GM21576 (cell line): ENCODE measurements around the gene PRKACA.
"Not testable (repeated sequence)": the region's sequence is repeated elsewhere in the genome, so short reads cannot be mapped to it uniquely, and the experiment has no call there.

Experiments used
- ATAC-seq: cut with Tn5 transposase; IDR thresholded peaks from one replicate; pipeline ENCODE4 v1.9.1; 2021; ENCODE audit warnings: mild to moderate bottlenecking, moderate library complexity; ENCODE audit not compliant: unreplicated experiment

The PRKACA gene

DNA sequence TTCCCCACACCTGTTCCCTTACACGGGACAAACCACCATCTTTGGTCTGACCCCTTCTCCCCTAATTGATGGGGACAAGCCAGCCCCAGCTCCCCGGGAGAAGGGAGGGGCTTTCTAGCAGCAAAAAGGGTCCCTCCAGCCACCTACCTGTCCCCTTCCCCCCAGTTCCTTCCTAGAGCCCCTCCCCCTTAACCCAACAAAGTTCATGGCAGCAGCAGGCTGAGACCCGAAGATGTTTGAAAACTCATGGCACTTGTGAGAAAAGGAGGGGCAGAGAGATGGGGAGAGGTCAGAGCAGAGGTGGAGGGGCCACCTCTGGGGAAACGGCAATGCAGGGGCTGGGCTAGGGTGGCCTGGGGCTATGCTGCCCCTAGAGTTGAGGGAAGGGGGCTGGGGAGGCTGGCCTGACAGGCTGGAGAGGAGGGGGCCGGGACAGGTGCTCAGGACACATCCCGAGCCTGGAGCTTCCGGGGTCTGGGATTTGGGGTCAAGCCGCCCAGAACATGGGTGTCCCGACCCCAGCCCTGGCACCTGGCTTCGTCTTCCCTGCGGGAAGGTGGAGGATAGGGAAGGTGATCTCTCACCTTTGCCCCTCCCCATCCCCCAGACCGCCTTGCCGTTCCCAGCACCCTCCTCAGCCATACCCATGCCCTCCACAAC, 31.3 kb upstream of the PRKACA start:
- ATAC-seq: no peak

DNA sequence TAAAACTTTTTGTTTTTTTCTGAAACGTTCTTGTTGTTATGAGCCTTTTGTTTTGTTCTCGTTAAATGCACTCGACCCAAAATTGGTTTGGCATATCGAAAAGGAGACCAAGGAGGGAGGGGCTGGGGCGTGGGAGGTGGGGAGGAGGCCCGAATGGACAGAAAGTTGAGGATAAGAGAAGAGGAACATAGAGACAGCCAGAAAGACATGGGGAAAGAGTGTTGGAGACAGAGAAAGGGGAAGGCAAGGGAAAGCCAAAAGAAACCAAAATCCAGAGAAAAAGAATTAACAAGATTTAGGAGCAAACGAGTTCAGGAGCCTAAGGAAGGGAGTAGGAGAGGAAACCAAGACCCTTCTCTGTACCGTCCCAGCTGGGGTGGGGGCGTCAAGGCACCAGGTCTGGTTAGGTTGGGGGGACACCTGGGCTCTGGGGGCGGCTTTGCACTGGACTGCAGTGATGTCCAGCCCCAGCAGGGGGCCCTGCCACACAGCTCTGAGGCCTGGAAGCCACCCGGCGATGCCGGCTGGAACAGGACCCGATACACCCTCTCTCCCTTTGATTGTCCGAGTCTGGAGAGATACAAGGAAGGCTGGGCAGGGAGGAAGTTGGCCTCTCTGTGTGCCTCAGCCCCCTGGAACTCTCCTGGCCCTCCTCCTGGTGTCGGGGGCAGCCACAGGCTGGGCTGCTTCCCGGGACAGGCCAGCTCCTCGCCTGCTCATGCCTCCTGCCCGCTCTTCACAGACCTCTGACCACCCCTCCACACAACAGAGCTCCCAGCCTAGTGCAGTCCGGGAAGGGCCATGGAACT, 30.4 kb upstream of the PRKACA start:
- ATAC-seq: no peak

DNA sequence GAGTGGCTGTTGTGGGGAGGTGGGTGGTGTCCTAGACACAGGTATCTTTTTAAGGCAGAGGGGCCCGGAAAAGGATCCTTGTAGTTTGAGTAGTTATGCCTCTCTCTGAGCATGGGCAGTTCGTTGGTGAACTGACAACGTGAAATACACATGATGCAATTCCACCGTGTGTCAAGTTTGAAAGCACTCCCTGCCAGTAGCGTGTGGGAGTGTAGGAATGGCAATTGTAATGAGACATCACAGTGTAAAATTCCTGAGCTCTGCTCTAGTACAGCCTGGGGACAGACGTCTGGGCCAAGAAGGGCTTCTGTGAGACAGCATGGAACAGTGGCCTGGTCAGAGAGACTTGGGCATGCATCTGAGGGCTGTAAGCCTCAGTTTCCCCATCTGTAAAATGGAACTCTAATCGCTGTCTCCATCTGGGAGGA, 29.2 kb upstream of the PRKACA start:
- ATAC-seq: no peak

DNA sequence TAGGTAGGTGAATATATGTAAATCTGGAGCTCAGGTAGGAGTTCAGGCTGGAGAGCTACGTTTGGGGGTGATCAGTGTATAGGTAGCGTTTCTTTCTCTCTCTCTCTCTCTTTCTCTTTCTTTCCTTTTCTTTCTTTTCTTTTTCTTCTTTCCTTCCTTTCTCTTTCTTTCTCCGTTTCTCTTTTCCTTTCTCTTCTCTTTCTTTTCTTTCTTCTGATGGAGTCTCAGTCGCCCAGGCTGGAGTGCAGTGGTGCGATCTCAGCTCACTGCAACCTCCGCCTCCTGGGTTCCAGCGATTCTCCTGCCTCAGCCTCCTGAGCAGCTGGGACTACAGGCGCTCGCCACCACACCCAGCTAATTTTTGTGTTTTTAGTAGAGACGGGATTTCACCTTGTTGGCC, 28.6 kb upstream of the PRKACA start:
- ATAC-seq: not testable (repeated sequence)

DNA sequence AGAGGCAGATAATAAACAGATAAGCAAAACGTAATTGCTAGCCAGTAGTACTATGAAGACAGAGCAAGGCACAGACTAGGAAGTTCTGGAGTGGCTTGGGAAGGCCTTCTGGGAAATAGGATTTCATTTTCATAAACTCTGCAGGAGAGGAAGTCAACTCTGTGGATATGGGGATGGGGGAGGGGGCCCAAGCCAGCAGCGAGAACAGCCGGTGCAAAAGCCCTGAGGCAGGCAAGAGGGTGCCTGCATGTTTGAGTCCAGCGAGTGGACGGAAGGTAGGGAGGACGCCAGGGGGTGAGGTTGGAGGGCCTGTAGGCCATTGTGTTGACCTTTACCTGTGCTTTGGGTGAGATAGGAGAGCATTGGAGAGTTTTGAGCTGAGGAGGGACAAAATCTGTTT, 27.8 kb upstream of the PRKACA start:
- ATAC-seq: no peak

DNA sequence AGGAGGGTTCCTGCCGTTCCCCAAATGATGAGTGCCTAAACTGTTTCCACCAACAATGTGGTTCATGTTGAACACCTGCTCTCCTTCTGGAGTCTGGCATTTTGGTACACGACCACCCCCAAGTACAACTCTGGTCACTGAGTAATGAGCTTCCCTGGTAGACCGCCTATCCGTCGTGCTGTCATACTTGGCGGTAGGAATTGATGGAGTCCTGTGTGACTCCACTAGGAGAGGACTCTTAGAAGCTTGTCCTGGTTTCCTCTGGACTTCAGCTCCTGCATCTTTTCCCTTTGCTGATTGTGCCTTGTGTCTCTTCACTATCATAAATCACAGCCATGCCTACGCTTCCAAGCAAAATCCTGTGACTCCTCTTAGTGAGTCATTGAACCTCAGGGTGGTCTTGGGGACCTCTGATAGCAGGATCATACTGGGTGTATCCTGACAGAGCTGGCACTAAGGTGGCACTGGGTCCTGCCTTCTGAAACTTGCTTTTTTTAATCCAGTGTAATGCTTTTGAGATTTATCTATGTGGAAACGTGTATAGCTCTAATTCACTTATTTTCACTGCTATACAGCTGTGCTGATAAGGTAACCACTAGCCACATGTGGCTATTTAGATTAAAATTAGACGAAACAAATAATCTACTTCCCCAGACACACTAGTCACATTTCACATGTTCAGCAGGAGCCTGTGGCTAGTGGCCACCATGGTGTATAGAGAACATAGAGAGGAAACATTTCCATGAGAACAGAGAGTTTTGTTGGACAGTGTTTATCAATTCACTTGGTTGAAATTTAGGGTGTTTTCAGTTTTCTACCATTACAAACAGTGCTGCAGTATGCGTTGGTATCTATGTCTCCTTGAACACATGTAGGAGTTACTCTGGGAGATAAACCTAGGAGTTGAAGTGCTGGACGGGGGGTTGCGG, 25.0 kb upstream of the PRKACA start:
- ATAC-seq: no peak

DNA sequence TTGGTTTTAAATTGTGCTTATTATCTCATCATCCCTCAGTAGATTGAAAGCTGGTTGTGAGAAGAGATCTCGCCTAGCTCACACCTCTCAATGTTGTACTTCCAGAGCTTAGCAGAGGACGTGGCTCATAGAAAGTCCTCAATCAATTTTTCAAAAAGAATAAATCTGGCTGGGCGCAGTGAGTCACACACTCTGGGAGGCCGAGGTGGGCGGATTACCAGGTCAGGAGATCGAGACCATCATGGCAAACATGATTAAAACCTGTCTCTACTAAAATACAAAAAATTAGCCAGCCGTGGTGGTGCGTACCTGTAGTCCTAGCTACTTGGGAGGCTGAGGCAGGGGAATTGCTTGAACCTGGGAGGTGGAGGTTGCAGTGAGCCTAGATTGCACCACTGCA, 23.5 kb upstream of the PRKACA start:
- ATAC-seq: no peak

DNA sequence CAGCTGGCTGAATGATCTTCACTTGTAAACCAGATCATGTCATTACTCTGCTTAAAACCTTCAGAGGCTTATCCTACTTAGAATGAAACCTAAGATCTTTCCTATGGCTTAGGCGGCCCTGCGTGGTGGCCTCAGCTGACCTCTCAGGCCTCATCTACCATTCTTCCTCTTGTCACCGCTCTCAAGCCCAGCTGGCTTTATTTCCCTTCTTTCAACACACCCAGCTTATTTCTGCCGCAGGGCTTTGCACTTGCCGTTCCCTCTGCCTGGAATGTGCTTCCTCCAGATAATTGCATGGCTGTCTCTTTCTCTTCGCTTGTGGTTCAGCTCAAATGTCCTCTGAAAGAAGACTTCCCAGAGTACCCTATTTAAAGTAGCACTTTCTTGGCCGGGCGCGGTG, 22.4 kb upstream of the PRKACA start:
- ATAC-seq: no peak

DNA sequence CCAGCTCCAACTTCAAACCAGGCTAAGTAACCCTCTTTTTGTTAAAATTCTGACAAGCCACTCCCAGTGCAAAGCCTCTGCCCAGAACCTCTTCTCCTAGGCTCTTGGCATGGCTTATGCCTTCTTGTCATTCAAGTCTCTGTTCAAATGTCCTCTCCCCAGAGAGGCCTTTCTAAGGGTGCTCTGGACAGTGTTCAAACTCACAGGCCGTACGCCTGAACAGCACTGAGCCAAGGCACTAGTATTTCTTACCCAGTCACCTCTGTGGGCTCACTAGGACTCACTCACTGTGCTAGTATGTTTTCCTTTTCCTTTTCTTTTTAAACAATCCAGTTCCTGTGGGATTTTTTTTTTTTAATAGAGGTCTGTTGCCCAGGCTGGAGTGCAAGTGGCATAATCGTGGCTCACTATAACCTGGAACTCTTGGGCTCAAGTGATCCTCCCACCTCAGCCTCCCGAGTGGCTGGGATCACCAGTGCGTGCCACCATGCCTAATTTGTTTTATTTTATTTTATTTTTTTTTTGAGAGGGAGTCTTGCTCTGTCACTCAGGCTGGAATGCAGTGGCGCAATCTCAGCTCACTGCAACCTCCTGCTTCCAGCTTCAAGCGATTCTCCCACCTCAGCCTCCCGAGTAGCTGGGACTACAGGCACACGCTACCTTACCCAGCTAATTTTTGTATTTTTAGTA, 21.2 kb upstream of the PRKACA start:
- no peak for ATAC-seq

DNA sequence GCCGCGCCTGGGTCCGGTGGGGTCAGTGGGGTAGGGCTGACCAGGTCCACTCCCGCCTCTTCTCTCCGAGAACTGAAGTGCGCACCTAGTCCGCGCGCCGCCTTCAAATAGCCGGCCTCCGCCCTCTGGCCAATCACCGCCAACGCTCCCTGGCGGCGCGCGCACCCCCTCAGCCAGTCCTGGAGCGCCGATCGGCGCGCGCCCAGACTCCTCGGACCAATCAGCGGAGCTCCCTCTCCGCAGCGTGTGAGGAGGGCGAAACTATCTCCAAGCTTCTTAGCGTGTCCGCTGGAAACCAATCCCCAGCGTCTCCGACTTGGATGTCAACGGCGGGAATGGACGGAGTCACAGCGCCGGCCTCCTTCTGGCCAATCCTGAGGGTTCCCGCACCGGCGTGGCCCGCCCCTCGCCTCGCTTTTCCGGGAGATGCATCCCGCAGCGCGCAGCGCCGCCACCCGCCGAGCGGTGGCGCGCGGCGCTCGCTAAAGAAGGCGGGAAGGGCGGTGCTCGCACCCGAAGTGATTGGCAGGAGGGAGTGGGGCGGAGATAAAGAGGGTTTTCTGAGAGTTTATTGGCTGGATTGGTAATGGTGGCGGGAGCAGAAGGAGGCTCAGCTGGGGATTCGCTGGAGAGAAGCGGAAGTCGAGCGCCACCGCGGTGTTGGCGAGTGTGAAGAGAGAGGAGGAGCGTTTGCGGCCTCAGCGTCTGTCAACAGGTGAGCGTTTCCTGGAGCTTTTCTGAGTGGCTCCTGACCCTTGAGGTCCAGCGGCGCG, 19.1 kb upstream of the PRKACA start, which contains the start of gene ASF1B:
Gene ASF1B, minus strand, starts transcription at position 81 of the 773 bp plus-strand sequence. CDS start 133 bp downstream, outside the sequence.
- peak; percentile 70 for ATAC-seq

DNA sequence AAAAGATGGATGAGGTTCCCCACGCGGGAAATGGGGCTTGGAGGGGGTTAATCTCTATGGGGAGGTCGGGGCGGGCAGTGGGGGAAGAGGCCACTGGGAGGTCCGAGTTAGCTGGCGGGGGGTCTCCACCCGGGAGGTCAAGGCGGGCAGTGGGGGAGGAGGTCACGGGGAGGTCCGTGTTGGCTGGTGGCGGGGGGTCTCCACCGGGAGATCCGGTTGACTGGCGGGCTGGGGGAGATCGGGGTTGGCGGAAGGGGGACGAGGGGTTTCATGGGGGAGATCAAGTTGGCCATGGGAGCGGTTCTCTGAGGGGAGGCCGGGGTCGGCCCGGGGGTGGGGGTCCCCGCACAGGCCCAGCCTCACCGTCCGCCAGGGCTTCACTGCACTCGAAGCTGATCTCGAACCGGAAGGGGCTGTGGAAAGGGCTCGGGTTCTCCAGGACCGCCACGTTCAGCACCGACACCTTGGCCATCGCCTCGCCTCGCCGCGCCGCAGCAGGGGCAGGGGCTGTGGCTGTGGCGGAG, 18.5 kb upstream of the PRKACA start:
- ATAC-seq: no peak

DNA sequence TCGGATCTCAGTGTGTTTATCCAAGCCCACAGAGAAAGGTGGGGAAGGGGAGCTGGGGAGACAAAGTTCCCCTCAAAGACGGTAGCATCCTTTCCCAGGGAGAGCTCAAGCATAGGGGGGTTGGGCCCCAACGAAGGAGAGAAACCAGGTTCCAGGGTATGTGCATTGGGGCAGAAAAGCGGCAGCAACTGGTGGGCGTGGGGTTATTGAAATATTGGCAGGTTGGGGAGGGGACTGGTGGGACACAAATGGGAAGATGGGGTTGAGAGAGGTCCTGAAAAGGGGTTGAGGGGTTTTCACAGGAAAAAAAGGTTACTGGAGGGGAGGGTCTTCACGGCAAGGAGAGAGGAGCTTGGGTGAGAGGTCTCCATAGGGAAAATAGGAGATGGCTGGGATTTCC, 17.8 kb upstream of the PRKACA start:
- no peak for ATAC-seq

DNA sequence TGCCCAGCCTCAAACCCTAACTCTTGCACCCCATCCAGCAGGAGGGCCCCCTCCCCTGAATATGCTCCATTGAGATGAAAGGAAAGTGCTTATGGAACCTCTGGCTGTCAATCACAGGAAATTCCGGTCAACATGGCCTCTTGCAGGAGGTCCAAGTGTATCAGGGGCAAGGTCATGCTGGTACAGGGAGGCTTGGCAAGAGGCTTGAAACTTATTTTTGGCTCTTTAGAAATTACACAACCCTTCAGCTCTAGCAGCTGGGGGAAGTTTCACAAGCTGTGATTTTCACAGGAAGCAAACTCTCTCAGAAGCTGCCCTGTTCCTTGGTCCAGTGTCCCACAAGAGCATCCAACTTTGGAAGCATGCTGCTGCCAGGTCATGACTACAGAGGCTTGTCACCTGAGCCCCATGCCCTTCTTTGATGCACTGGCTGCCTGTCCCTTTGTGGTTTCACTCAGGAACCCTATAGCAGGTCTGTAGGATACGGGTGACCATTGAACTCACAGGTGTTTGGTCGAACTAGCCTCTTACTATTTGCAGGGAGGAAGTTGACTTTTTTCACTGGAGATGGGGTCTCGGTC, 10.5 kb upstream of the PRKACA start:
- ATAC-seq: no peak

DNA sequence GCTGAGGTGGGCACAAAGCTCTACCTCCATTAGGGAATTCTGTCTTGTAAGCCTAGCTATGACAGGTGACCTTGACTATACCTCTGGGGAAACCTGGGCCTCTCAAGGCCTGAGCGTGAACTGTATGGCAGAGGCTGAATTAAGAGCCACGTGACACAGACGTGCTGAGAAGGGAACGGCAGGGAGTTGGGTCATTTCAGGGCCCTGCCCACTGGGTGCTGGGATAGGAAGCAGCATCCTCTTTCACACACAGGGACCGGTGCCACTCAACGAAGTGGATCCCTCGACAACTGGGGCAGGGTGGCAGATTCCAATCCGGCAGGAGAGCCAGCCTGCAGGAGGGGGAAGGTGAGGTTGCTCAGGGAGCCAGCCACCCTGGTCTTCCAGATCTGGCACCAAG, 9.6 kb upstream of the PRKACA start:
- ATAC-seq: no peak

DNA sequence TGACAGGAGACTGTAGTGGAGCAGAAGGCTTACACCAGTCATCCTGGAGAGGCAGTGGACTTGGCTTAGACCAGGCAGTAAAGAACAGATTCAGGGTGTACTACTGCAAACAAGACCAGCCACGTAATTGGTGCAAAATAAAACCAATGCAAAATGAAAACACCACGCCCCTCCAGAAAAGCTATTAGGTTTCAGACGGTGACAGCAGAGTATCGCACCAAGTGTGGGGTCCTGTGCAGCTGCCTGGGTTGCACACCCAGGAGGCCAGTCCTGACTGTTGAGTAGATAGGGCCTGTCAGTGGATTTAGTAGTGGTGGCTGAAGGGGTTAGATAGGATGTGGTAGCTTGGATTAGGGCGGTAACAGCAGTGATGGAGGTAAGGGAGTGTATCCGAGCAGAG, 5.4 kb upstream of the PRKACA start:
- no peak for ATAC-seq

DNA sequence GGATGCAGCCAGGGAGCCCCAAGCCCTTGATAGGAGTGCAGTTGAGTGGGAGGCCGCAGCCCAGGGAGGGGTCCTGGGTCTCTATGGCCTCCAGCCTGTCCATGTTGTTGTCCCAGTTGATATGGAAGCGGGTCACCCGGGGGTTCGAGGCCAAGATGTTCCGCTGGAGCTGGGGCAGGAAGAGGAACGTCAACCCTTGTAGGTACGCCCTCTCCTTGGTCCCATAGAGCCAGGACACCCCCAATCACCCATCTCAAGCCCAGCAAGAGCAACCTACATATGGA, 2.9 kb upstream of the PRKACA start:
- no peak for ATAC-seq

DNA sequence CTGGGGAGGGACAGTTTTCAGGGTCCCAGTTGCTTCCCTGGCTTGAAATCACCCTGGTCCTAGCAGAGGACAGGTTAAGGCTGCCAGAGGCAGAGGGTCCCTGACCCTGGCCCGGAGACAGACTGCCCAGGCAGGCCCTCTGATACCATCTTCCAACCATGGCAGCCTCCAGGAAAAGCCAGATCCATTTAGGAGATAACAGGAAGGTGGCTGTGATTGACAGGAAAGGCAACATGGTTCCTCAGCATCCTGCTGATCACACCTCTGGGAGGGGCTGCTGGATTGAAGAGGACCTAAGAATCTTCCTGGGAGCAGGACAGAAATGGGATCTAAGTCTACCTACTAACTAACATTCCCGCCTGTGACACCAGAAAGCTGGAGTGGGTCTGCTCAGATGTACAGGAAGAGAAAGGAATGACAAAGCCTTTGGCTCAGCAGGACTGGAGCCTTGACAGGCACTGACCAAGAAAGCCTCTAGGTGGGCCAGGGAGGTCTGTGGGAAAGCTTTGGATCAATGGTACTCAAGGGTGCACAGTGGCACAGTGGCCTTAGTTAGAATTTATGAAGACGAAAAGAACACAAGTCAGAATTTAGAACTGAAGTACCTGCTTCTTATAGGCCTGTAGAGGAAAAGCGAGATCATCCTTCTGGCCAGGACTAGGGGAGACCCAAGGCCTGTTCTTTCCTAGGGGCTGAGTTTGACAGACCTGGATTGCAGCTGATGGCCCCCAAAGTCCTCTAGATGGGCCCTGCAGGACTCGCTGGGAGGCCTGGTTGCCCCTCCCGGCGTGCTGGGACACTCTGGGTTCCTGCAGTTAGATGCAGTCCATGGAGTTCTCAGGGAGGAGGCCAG, 2.3 kb upstream of the PRKACA start:
- no peak for ATAC-seq

DNA sequence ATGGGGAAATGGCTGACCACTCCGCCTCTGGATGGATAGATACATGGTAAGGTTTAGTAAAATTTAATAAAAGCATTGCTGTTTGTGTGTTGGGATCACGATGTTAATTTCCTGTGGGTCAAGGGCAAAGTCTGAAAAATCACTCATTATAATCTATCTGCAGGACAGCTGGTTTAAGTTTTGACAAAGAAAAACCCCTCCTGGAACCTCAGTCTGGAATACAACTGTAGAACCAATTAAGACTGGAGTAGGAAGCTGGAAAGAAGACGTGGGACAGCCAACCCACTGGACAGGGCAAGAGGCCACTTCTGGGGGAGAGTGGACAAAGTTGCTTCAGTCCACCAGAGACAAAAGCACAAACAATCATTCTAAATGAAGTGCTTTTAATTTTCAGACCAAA, 1.6 kb upstream of the PRKACA start:
- no peak for ATAC-seq
